NB4 (cell line): Measurements from ENCODE around the gene SPRYD3.

Experiments
- MYC ChIP-seq: IDR thresholded peaks from 2 replicates; pipeline ENCODE4 v1.6.1; 2011; ENCODE audit warnings: low read depth, low read length
- POLR2A ChIP-seq: IDR thresholded peaks from 2 replicates; pipeline ENCODE4 v1.6.1; 2011; ENCODE audit warnings: mild to moderate bottlenecking; ENCODE audit not compliant: insufficient read length; ENCODE audit errors: extremely low read depth
- TF ChIP-seq, protein P1 (sequence below): IDR thresholded peaks from one replicate; pipeline ENCODE4 v1.5.1; 2012; ENCODE audit warnings: low read depth, low read length

DNA sequence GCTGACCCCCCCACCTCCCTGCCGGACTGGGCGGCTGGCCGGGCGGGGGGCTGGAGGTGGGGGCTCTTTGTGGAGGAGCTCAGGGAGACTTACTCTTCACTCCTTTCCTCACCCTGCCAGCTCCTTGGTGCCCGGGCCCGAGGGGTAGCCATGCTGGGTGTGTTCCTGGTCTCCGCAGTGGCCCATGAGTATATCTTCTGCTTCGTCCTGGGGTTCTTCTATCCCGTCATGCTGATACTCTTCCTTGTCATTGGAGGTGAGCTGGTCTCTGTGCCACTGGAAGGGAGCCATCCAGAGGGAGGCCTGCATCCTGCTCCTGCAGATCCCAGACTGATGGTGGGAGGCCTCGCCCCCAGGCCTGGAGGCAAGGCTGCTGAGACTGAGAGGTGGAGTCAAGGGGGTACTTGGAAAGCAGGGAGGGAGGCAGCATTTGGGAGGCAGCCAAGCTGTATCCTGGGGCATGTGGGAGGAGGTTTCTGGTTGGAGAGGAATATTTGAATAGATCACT lies 43.8 kb upstream of the SPRYD3 start:
- TF ChIP-seq POLR2A (no peak), MYC (no peak)
- TF ChIP-seq, protein P1, sequence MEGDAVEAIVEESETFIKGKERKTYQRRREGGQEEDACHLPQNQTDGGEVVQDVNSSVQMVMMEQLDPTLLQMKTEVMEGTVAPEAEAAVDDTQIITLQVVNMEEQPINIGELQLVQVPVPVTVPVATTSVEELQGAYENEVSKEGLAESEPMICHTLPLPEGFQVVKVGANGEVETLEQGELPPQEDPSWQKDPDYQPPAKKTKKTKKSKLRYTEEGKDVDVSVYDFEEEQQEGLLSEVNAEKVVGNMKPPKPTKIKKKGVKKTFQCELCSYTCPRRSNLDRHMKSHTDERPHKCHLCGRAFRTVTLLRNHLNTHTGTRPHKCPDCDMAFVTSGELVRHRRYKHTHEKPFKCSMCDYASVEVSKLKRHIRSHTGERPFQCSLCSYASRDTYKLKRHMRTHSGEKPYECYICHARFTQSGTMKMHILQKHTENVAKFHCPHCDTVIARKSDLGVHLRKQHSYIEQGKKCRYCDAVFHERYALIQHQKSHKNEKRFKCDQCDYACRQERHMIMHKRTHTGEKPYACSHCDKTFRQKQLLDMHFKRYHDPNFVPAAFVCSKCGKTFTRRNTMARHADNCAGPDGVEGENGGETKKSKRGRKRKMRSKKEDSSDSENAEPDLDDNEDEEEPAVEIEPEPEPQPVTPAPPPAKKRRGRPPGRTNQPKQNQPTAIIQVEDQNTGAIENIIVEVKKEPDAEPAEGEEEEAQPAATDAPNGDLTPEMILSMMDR: no peak
